Suppressor macrophage treated with lipopolysaccharide for 1 hour (primary cell): Measurements from ENCODE around the gene ATP2B1.

Experiments used
- DNase-seq, 3 donors: peaks; one replicate each; pipeline ENCODE4 v3.0.0-alpha.2; 2020 to 2022

Gene ATP2B1

GRCh38 chr12:89575374-89575773 is 133.3 kb downstream of the ATP2B1 start:
- no peak for DNase-seq

GRCh38 chr12:89574736-89575208 is 133.9 kb downstream of the ATP2B1 start:
- no peak for DNase-seq

- DNase-seq: peak in 1 of 3 donors; percentile 4
Measured at GRCh38 chr12:89573051-89573810, 135.4 kb downstream of the ATP2B1 start.

GRCh38 chr12:89571491-89572195 is 137.0 kb downstream of the ATP2B1 start:
- peak; percentile 28 to 52 (median 48) for DNase-seq

- DNase-seq: peak in 1 of 3 donors; percentile 59
Measured at GRCh38 chr12:89568484-89568883, 140.2 kb downstream of the ATP2B1 start.

- peak in 1 of 3 donors; percentile 4 for DNase-seq
Measured at GRCh38 chr12:89567691-89568239, 140.9 kb downstream of the ATP2B1 start.

- peak; percentile 44 to 63 (median 55) for DNase-seq
Measured at GRCh38 chr12:89566615-89567014, 142.0 kb downstream of the ATP2B1 start.

GRCh38 chr12:89565002-89565401 is 143.6 kb downstream of the ATP2B1 start:
- DNase-seq: no peak

GRCh38 chr12:89559753-89560152 is 148.9 kb downstream of the ATP2B1 start:
- DNase-seq: no peak

GRCh38 chr12:89556976-89557375 is 151.7 kb downstream of the ATP2B1 start:
- DNase-seq: no peak

- DNase-seq: no peak
Measured at GRCh38 chr12:89552376-89552775, 156.3 kb downstream of the ATP2B1 start.

GRCh38 chr12:89551747-89552146 is 156.9 kb downstream of the ATP2B1 start:
- no peak for DNase-seq

- DNase-seq: peak; percentile 56 to 59 (median 58)
Measured at GRCh38 chr12:89547101-89547500, 161.5 kb downstream of the ATP2B1 start.

GRCh38 chr12:89546151-89546550 is 162.5 kb downstream of the ATP2B1 start:
- no peak for DNase-seq

- peak in 1 of 3 donors; percentile 28 for DNase-seq
Measured at GRCh38 chr12:89544681-89545184, 163.9 kb downstream of the ATP2B1 start.

GRCh38 chr12:89544022-89544421 is 164.6 kb downstream of the ATP2B1 start:
- DNase-seq: no peak

GRCh38 chr12:89542912-89543592 is 165.6 kb downstream of the ATP2B1 start:
- DNase-seq: peak; percentile 83 to 88 (median 87)

GRCh38 chr12:89542236-89542635 is 166.4 kb downstream of the ATP2B1 start:
- DNase-seq: no peak

- no peak for DNase-seq
Measured at GRCh38 chr12:89540586-89540985, 168.1 kb downstream of the ATP2B1 start.

- DNase-seq: no peak
Measured at GRCh38 chr12:89539426-89540223, 169.0 kb downstream of the ATP2B1 start.

- no peak for DNase-seq
Measured at GRCh38 chr12:89538897-89539296, 169.7 kb downstream of the ATP2B1 start.
